Smooth muscle cell (in vitro differentiated cells): ENCODE measurements around the gene PSD. TPM values are rescaled to one million over a fixed set of nuclear protein-coding genes. Genes with fewer than 3 reads are reported as not detected.

ENCODE experiments used
- DNase-seq: peaks from one replicate; lab custom pipeline; 2025; ENCODE audit not compliant: unreplicated experiment; lab: John Stamatoyannopoulos, UW
- H2AFZ ChIP-seq: fragments of 200-600 bp; sonication (generic); 2 replicates; pipeline ENCODE4 v1.6.0; 2016; ENCODE audit warnings: antibody characterized with exemption, low read depth, mild to moderate bottlenecking
- H3F3A ChIP-seq: fragments of 200-600 bp; sonication (generic); 2 replicates; pipeline ENCODE4 v1.6.0; 2017; ENCODE audit warnings: antibody characterized with exemption, low read depth
- H3K27ac ChIP-seq: fragments of 200-600 bp; sonication (generic); 2 replicates; pipeline ENCODE4 v1.5.1; 2016; ENCODE audit warnings: low read depth, mild to moderate bottlenecking
- H3K27me3 ChIP-seq: fragments of 200-600 bp; sonication (generic); 2 replicates; pipeline ENCODE4 v1.6.1; 2016; ENCODE audit warnings: low read depth, mild to moderate bottlenecking
- H3K36me3 ChIP-seq: fragments of 200-600 bp; sonication (generic); 2 replicates; pipeline ENCODE4 v1.5.1; 2016; ENCODE audit warnings: low read depth
- H3K4me1 ChIP-seq: fragments of 200-600 bp; sonication (generic); 2 replicates; pipeline ENCODE4 v1.5.1; 2016; ENCODE audit warnings: low read depth
- H3K4me2 ChIP-seq: fragments of 200-600 bp; sonication (generic); 2 replicates; pipeline ENCODE4 v1.6.0; 2016; ENCODE audit warnings: mild to moderate bottlenecking
- H3K4me3 ChIP-seq: fragments of 200-600 bp; sonication (generic); 2 replicates; pipeline ENCODE4 v1.5.1; 2016; ENCODE audit warnings: mild to moderate bottlenecking
- H3K79me2 ChIP-seq: fragments of 200-600 bp; sonication (generic); 2 replicates; pipeline ENCODE4 v1.6.0; 2016; ENCODE audit warnings: low read depth, mild to moderate bottlenecking
- H3K9ac ChIP-seq: fragments of 200-600 bp; sonication (generic); 2 replicates; pipeline ENCODE4 v1.6.0; 2016; ENCODE audit warnings: low read depth
- H3K9me3 ChIP-seq: fragments of 200-600 bp; sonication (generic); replicated peaks from 2 replicates; pipeline ENCODE4 v1.5.1; 2016; ENCODE audit warnings: low read depth
- H4K20me1 ChIP-seq: fragments of 200-600 bp; sonication (generic); 2 replicates; pipeline ENCODE4 v1.6.0; 2016; ENCODE audit warnings: low read depth
- CTCF ChIP-seq: fragments of 200-600 bp; sonication (generic); IDR thresholded peaks from 2 replicates; pipeline ENCODE4 v1.5.1; 2017; ENCODE audit warnings: borderline replicate concordance, mild to moderate bottlenecking, antibody characterized with exemption; ENCODE audit not compliant: insufficient read depth, poor library complexity, severe bottlenecking
- WGBS: methylation state at CpG from one replicate; pipeline ENCODE4 v1.1.7; 2016; ENCODE audit warnings: low lambda C conversion rate; 5-methylcytosine and 5-hydroxymethylcytosine counted together
- polyA plus RNA-seq: library from polyadenylated mRNA; unstranded; fragments of >200 nt; fragmentation: Nextera tagmentation; extraction: Ambion mirVana; gene quantifications from 2 replicates; pipeline ENCODE4 v1.2.1, GENCODE V29; 2016
- total RNA-seq: library from RNA; depleted of rRNA; stranded (reverse); fragments of >200 nt; gene quantifications from 2 replicates; pipeline ENCODE4 v1.2.3, GENCODE V29; 2014

The PSD gene
- total and polyA plus RNA-seq, 2 experiments from 2014 or later = 4.1 to 31.6 TPM

GRCh38 chr10:102396317-102396650 lies 22.3 kb downstream of the PSD start:
- Histone ChIP-seq H3K4me2 (peak overlapping the region; percentile 94), H3K79me2 (peaks cover 14% of the 10 kb centered on the region), H4K20me1 (peaks cover 10% of the 10 kb centered on the region), H3K36me3 (no peaks in the 10 kb centered on the region), H3K4me3 (peak overlapping the region; percentile 69), H3K27me3 (no peaks in the 10 kb centered on the region), H3K9ac (peak overlapping the region; percentile 99), H2AFZ (no peak overlapping the region), H3K27ac (peak overlapping the region; percentile 100), H3F3A (no peaks in the 10 kb centered on the region), H3K9me3 (no peaks in the 10 kb centered on the region), H3K4me1 (peaks cover 10% of the 10 kb centered on the region)
- DNase-seq = no peak
- 65% methylated on average over 4 of the region's 4 CpGs for WGBS
- TF ChIP-seq CTCF = no peak

DNA sequence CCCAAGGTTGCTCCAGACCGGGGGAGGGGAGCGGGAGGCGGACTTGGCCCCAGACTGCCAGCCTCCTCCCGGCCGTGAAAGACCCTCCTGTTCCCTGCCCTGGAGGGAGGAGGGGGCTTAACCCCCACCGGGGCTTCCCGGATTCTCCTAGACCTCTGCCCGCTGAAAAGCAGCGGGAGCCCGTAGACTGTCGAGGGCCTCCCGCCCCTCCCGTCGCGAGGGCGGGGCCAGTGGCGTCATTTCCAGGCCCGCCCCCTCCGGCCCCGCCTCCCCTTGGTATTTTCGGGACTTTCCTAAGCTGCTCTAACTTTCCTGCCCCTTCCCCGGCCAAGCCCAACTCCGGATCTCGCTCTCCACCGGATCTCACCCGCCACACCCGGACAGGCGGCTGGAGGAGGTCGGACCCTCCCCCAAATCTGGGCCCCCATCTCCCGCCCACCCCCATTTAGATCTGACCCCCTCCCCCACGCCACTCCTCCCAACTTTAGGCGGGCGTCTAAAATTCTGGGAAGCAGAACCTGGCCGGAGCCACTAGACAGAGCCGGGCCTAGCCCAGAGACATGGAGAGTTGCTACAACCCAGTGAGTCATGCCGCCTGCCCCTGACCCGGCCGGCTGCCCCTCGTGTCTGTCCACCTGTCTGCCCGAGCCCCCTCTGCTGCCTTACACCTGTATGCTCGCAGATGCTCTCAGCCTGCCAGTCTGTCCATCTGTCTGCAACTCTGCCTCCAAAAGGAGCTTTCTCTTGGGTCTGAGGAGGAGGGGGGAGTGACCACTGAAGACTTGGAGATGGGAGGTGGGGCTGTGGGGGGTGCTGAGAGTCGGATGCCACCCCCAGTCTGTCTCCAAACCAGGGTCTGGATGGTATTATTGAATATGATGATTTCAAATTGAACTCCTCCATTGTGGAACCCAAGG lies 22.9 kb downstream of the PSD start, which contains the start of gene NFKB2:
Gene NFKB2 (plus strand): TSS at position 306 of the 917 bp plus-strand sequence. CDS start 255 bp downstream, at position 561.
- no peaks in the 10 kb centered on the region for H3K9me3 ChIP-seq
- H3K79me2 ChIP-seq = peaks cover 14% of the 10 kb centered on the region
- DNase-seq = peak; percentile 85
- H3K27me3 ChIP-seq = no peaks in the 10 kb centered on the region
- H3K4me1 ChIP-seq = peaks cover 10% of the 10 kb centered on the region
- H3K4me2 ChIP-seq = peak within 1 kb of the TSS; percentile 94
- WGBS = 4% methylated on average over 24 of the region's 42 CpGs
- peak within 1 kb of the TSS; percentile 99 for H3K9ac ChIP-seq
- H3K27ac ChIP-seq = peak within 1 kb of the TSS; percentile 100
- no peak for TF ChIP-seq CTCF
- H3K36me3 ChIP-seq = no peaks in the 10 kb centered on the region
- peak within 1 kb of the TSS; percentile 69 for H3K4me3 ChIP-seq
- peaks cover 5% of the 10 kb centered on the region for H3F3A ChIP-seq
- H4K20me1 ChIP-seq = peaks cover 10% of the 10 kb centered on the region
- no peak within 1 kb of the TSS for H2AFZ ChIP-seq

GRCh38 chr10:102394801-102395399 lies 23.7 kb downstream of the PSD start:
- H3K36me3 ChIP-seq = no peaks in the 10 kb centered on the region
- TF ChIP-seq CTCF = no peak
- H3F3A ChIP-seq = peaks cover 6% of the 10 kb centered on the region
- no peak overlapping the region for H2AFZ ChIP-seq
- H3K4me1 ChIP-seq = peaks cover 10% of the 10 kb centered on the region
- H4K20me1 ChIP-seq = peaks cover 10% of the 10 kb centered on the region
- no peaks in the 10 kb centered on the region for H3K27me3 ChIP-seq
- DNase-seq = peak; percentile 74
- H3K4me2 ChIP-seq = peak overlapping the region; percentile 94
- 3% methylated on average over 35 of the region's 35 CpGs for WGBS
- H3K27ac ChIP-seq = peak overlapping the region; percentile 100
- H3K79me2 ChIP-seq = peaks cover 14% of the 10 kb centered on the region
- H3K9me3 ChIP-seq = no peaks in the 10 kb centered on the region
- H3K4me3 ChIP-seq = peak overlapping the region; percentile 69
- peak overlapping the region; percentile 99 for H3K9ac ChIP-seq
